OCI-LY7 (cell line): ENCODE measurements around the gene CASP8AP2. TPM values are rescaled to one million over a fixed set of nuclear protein-coding genes. Genes with fewer than 3 reads are reported as not detected.

Experiments
- BruUV-seq: library from RNA; stranded (reverse); fragments of 400-500 nt; replicated peaks from 2 replicates; lab custom pipeline; 2021; lab: Mats Ljungman, UMichigan
- CTCF ChIA-PET: fragments of 300-600 bp; sonication (Branson Sonifier 250); formaldehyde crosslinking; loops from one replicate; lab custom pipeline; 2022; ENCODE audit warnings: antibody characterized with exemption; ENCODE audit not compliant: unreplicated experiment; lab: Charles Lee
- POLR2A ChIA-PET: fragments of 300-600 bp; sonication (Branson Sonifier 250); formaldehyde crosslinking; loops from one replicate; lab custom pipeline; 2022; ENCODE audit warnings: antibody characterized with exemption; lab: Charles Lee
- DNase-seq: peaks from one replicate; pipeline ENCODE4 v3.0.0-alpha.2; 2015; ENCODE audit warnings: low spot score
- H2AFZ ChIP-seq: fragments of 200-600 bp; sonication (generic), shearing (Covaris generic); 2 replicates; pipeline ENCODE4 v1.6.1; 2014; ENCODE audit warnings: mild to moderate bottlenecking, antibody characterized with exemption, low read length, moderate library complexity
- H3K27ac ChIP-seq: fragments of 200-600 bp; sonication (generic); 2 replicates; pipeline ENCODE4 v1.5.1; 2014; ENCODE audit warnings: mixed run types, low read depth, mild to moderate bottlenecking, moderate library complexity, low read length, inconsistent platforms; ENCODE audit not compliant: poor library complexity, severe bottlenecking
- H3K36me3 ChIP-seq: fragments of 200-600 bp; sonication (generic); 2 replicates; pipeline ENCODE4 v1.6.1; 2014; ENCODE audit warnings: mild to moderate bottlenecking, antibody characterized with exemption, low read length, moderate library complexity, mixed read lengths; ENCODE audit not compliant: insufficient read depth
- H3K4me1 ChIP-seq: fragments of 200-600 bp; sonication (generic); 2 replicates; pipeline ENCODE4 v1.5.1; 2014; ENCODE audit warnings: mild to moderate bottlenecking, low read length; ENCODE audit not compliant: insufficient read depth, poor library complexity, severe bottlenecking
- H3K4me2 ChIP-seq: fragments of 200-600 bp; sonication (generic); 2 replicates; pipeline ENCODE4 v1.6.1; 2014; ENCODE audit warnings: mild to moderate bottlenecking, low read length
- H3K4me3 ChIP-seq: fragments of 200-600 bp; sonication (generic); 2 replicates; pipeline ENCODE4 v1.5.1; 2014; ENCODE audit warnings: mild to moderate bottlenecking, low read depth, low read length; ENCODE audit not compliant: poor library complexity, severe bottlenecking
- H3K79me2 ChIP-seq: fragments of 200-600 bp; sonication (generic); 2 replicates; pipeline ENCODE4 v1.6.1; 2016; ENCODE audit warnings: low read depth, mild to moderate bottlenecking, low read length, moderate library complexity, mixed read lengths; ENCODE audit not compliant: insufficient read depth
- H3K9me2 ChIP-seq: fragments of 200-600 bp; sonication (generic); 2 replicates; pipeline ENCODE4 v1.6.1; 2016; ENCODE audit warnings: mild to moderate bottlenecking, low read length, mixed read lengths; ENCODE audit not compliant: insufficient read depth
- H3K9me3 ChIP-seq: fragments of 200-600 bp; sonication (generic); 2 replicates; pipeline ENCODE4 v1.6.1; 2014; ENCODE audit warnings: mild to moderate bottlenecking, mixed run types, low read length, mixed read lengths
- H4K20me1 ChIP-seq: fragments of 200-600 bp; sonication (generic); 2 replicates; pipeline ENCODE4 v1.6.1; 2014; ENCODE audit warnings: mild to moderate bottlenecking, antibody characterized with exemption, low read length, moderate library complexity, mixed read lengths; ENCODE audit not compliant: insufficient read depth
- CTCF ChIP-seq: fragments of 200-600 bp; sonication (generic); conservative IDR thresholded peaks from 2 replicates; pipeline ENCODE4 v1.5.1; 2014; ENCODE audit warnings: mild to moderate bottlenecking, antibody characterized with exemption, low read length, moderate library complexity, mixed read lengths
- EZH2phosphoT487 ChIP-seq: fragments of 200-600 bp; sonication (generic); IDR thresholded peaks from 2 replicates; pipeline ENCODE4 v1.6.1; 2018; ENCODE audit warnings: low read depth, borderline replicate concordance, mild to moderate bottlenecking, mixed run types, antibody characterized with exemption, low read length, moderate library complexity, mixed read lengths
- intact Hi-C: fragments of 100-400 bp; cut with micrococcal nuclease; formaldehyde crosslinking; loops from one replicate; pipeline ENCODE4 v1.10.0; 2022; ENCODE audit not compliant: unreplicated experiment
- total RNA-seq, 2 experiments: library from RNA; depleted of rRNA in 1 of 2; stranded (reverse); fragments of >200 nt in 1 of 2; shearing (Covaris generic) in 1 of 2; gene quantifications; 2 replicates each; pipeline ENCODE4 v1.2.3, GENCODE V29; 2014 to 2022

CASP8AP2 gene
- total RNA-seq, 2 experiments from 2014 or later = 22.6 to 39.5 TPM

GRCh38 chr6:89799756-89800155 is 29.9 kb upstream of the CASP8AP2 start:
- DNase-seq = no peak
- POLR2A ChIA-PET = interaction anchor here (0.5 to 1.4 kb wide), 5 partner anchors 10 to 654 kb away, joined by 3 to 6 read pairs (median 3); partner anchors contain the start of genes CASP8AP2 and PM20D2

GRCh38 chr6:89803271-89803670 is 26.4 kb upstream of the CASP8AP2 start:
- no TSS peak for BruUV-seq
- Histone ChIP-seq H4K20me1 (peaks cover 9% of the 10 kb centered on the region; the same call in 1 of the 2 replicates), H3K27ac (no peak overlapping the region), H3K4me3 (no peak overlapping the region), H3K79me2 (peaks cover 48% of the 10 kb centered on the region), H3K4me1 (no peaks in the 10 kb centered on the region), H3K4me2 (no peak overlapping the region), H2AFZ (no peak overlapping the region), H3K9me2 (no peaks in the 10 kb centered on the region), H3K36me3 (peaks cover 51% of the 10 kb centered on the region), H3K9me3 (no peaks in the 10 kb centered on the region)
- DNase-seq = no peak
- ChIA-PET CTCF (no interaction called here), POLR2A (interaction anchor here (0.8 to 1.5 kb wide), 2 partner anchors 9 to 165 kb away, joined by 3 to 7 read pairs; no protein-coding TSS in a partner anchor)
- no peak for TF ChIP-seq EZH2phosphoT487
- no peak for TF ChIP-seq CTCF
- intact Hi-C loops = no loop called here

More at GRCh38 chr6:89799756-89800155, 29.9 kb upstream of the CASP8AP2 start:
- Histone ChIP-seq H4K20me1 (0 out of 2 replicates have a peak, but pooled peaks cover 7% of the 10 kb centered on the region), H3K4me2 (no peak overlapping the region), H3K4me3 (no peak overlapping the region), H3K27ac (no peak overlapping the region), H3K9me2 (no peaks in the 10 kb centered on the region), H2AFZ (no peak overlapping the region), H3K36me3 (peaks cover 73% of the 10 kb centered on the region), H3K4me1 (no peaks in the 10 kb centered on the region), H3K9me3 (no peaks in the 10 kb centered on the region), H3K79me2 (peaks cover 24% of the 10 kb centered on the region)
- no TSS peak for BruUV-seq
- CTCF ChIA-PET = no interaction called here
- TF ChIP-seq CTCF (no peak), EZH2phosphoT487 (no peak)
- intact Hi-C loops = no loop called here

GRCh38 chr6:89805814-89806371 is 23.8 kb upstream of the CASP8AP2 start:
- Histone ChIP-seq H3K4me2 (no peak overlapping the region), H3K4me1 (no peaks in the 10 kb centered on the region), H3K36me3 (peaks cover 25% of the 10 kb centered on the region), H3K9me2 (no peaks in the 10 kb centered on the region), H3K4me3 (no peak overlapping the region), H3K27ac (no peak overlapping the region), H4K20me1 (peaks cover 13% of the 10 kb centered on the region; the same call in 1 of the 2 replicates), H3K79me2 (peaks cover 70% of the 10 kb centered on the region), H2AFZ (no peak overlapping the region), H3K9me3 (no peaks in the 10 kb centered on the region)
- BruUV-seq = no TSS peak
- DNase-seq = no peak
- intact Hi-C loops = no loop called here
- POLR2A ChIA-PET = interaction anchor here (1.0 to 1.3 kb wide), 2 partner anchors 10 to 11 kb away, joined by 3 read pairs; no protein-coding TSS in a partner anchor
- TF ChIP-seq EZH2phosphoT487 (no peak), CTCF (no peak)
- CTCF ChIA-PET = no interaction called here
